Small intestine (tissue), 7 donors: Measurements from ENCODE around the gene KIRREL3. TPM values are rescaled to one million over a fixed set of nuclear protein-coding genes. Genes with fewer than 3 reads are reported as not detected.

Experiments used
- DNase-seq, 2 donors: peaks; one replicate each; pipeline versions ENCODE4 v3.0.0 to v3.0.0-alpha.2; 2013
- FAIRE-seq: peaks from 2 replicates; lab custom pipeline; 2012; peaks lifted over from hg19 to GRCh38; lab: Jason Lieb, UNC
- H3K27ac ChIP-seq, 3 donors: one replicate each; pipeline ENCODE4 v1.5.1; 2013; ENCODE audit warnings: low read length in 2 of 3, mild to moderate bottlenecking in 2 of 3, control low read depth in 1 of 3, inconsistent platforms in 1 of 3, low read depth in 1 of 3, moderate library complexity in 1 of 3
- H3K27me3 ChIP-seq, 3 donors: one replicate each; pipeline ENCODE4 v1.6.1; 2013; ENCODE audit warnings: low read length in 3 of 3, inconsistent platforms in 1 of 3; ENCODE audit not compliant: control insufficient read depth in 3 of 3, insufficient read depth in 3 of 3
- H3K36me3 ChIP-seq, 3 donors: one replicate each; pipeline ENCODE4 v1.6.1; 2013; ENCODE audit warnings: low read length in 3 of 3, inconsistent platforms in 1 of 3, low read depth in 1 of 3, mild to moderate bottlenecking in 1 of 3, moderate library complexity in 1 of 3; ENCODE audit not compliant: control insufficient read depth in 3 of 3, insufficient read depth in 2 of 3
- H3K4me1 ChIP-seq, 3 donors: one replicate each; pipeline ENCODE4 v1.6.1; 2013; ENCODE audit warnings: low read length in 2 of 3, inconsistent platforms in 1 of 3, low read depth in 1 of 3, mild to moderate bottlenecking in 1 of 3, moderate library complexity in 1 of 3; ENCODE audit not compliant: control insufficient read depth in 3 of 3, insufficient read depth in 2 of 3
- H3K4me3 ChIP-seq, 3 donors: one replicate each; pipeline ENCODE4 v1.5.1; 2013; ENCODE audit warnings: low read length in 3 of 3, control low read depth in 1 of 3, inconsistent platforms in 1 of 3, low read depth in 1 of 3, mild to moderate bottlenecking in 1 of 3, moderate library complexity in 1 of 3
- H3K9me3 ChIP-seq, 2 donors: one replicate each; pipeline ENCODE4 v1.6.1; 2013; ENCODE audit warnings: low read depth in 1 of 2, low read length in 1 of 2; ENCODE audit not compliant: control insufficient read depth in 2 of 2, insufficient read depth in 1 of 2
- WGBS, 3 donors: extraction: QIAGEN DNeasy Blood & Tissue Kit; methylation state at CpG; one replicate each; pipeline ENCODE4 v1.1.7; 2013; 5-methylcytosine and 5-hydroxymethylcytosine counted together
- polyA plus RNA-seq, 4 donors: library from polyadenylated mRNA; stranded (reverse) in 3 of 4; unstranded in 1 of 4; fragments of 200-250 nt in 3 of 4; fragments of 120-200 nt in 1 of 4; gene quantifications; one replicate each; pipeline versions ENCODE4 v1.2.1 to v1.2.3, GENCODE V29; 2013
- donor health status: healthy with polysubstance abuse.
- donor health status: control.
- donor health status: control.
- donor health status: Bipolar disorder and iron deficiency.
- donor health status: healthy.

KIRREL3 gene
- polyA plus RNA-seq, 4 donors, result 0.18 to 0.61 TPM; not detected in 2

DNA sequence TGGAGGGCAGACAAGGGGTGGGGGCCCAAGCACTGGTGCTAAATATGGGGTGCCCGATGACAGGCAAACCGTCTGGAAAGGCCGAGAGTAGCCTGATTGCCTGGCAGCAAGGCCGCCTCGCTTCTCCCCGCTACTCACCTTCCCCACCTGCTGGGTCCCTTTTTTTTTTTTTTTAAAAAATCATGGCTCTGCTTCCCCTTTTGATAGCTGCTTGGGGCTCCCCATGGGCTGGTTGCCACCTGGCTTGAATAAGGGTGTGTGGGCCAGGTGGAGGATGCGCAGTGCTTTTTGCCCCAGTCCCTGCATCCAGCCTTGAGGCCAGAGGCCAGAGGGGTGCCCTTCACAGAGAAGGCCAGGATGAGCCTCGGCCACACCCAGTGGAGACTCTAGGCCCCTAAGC is 533.1 kb downstream of the KIRREL3 start:
- DNase-seq (no peak), FAIRE-seq (no peak)
- Histone ChIP-seq H3K9me3 (peaks cover 0 to 3% of the 10 kb centered on the region in 2 donors), H3K4me3 (no peak overlapping the region), H3K36me3 (no peaks in the 10 kb centered on the region), H3K27me3 (peaks cover 0 to 16% (median 0%) of the 10 kb centered on the region in 3 donors), H3K4me1 (no peaks in the 10 kb centered on the region), H3K27ac (no peak overlapping the region)
- WGBS, 3 donors, result 91 to 94% (median 91%) methylated on average over 8 of the region's 8 CpGs

DNA sequence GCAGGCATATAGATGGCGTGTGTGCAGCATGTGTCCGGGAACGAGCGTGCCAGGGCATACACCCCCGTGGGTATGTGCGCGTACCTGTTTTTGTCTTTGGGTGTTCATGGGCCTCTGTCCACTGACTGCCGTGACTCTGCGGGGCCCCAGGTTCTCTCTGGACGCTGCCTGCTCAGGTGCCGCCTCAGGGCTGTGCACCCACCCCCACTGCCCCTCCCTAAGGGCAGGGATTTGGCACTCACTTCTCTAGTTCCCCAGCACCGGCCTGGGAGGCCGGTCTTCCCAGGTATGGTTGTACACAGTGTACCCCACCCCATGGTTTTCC is 533.6 kb downstream of the KIRREL3 start:
- Histone ChIP-seq H3K27ac (no peak overlapping the region), H3K9me3 (peaks cover 0 to 3% of the 10 kb centered on the region in 2 donors), H3K4me1 (no peaks in the 10 kb centered on the region), H3K4me3 (no peak overlapping the region), H3K36me3 (no peaks in the 10 kb centered on the region), H3K27me3 (peaks cover 0 to 16% (median 0%) of the 10 kb centered on the region in 3 donors)
- FAIRE-seq (no peak), DNase-seq (no peak)
- WGBS, 3 donors, result 67 to 91% (median 86%) methylated on average over 9 to 13 of the region's 13 CpGs

GRCh38 chr11:126466236-126467045 is 534.1 kb downstream of the KIRREL3 start:
- peaks cover 0 to 3% of the 10 kb centered on the region in 2 donors for H3K9me3 ChIP-seq
- no peak for DNase-seq
- H3K36me3 ChIP-seq, result no peaks in the 10 kb centered on the region
- no peaks in the 10 kb centered on the region for H3K4me1 ChIP-seq
- 58 to 63% (median 63%) methylated on average over 18 of the region's 18 CpGs for WGBS, 3 donors
- H3K4me3 ChIP-seq, result no peak overlapping the region
- FAIRE-seq, result no peak
- peaks cover 0 to 16% (median 0%) of the 10 kb centered on the region in 3 donors for H3K27me3 ChIP-seq
- peak overlapping the region in 1 of 3 donors; percentile 26 for H3K27ac ChIP-seq

GRCh38 chr11:126465573-126466188 is 534.9 kb downstream of the KIRREL3 start:
- FAIRE-seq (no peak), DNase-seq (no peak)
- Histone ChIP-seq H3K4me1 (no peaks in the 10 kb centered on the region), H3K27ac (peak overlapping the region in 1 of 3 donors; percentile 56), H3K9me3 (peaks cover 0 to 3% of the 10 kb centered on the region in 2 donors), H3K36me3 (no peaks in the 10 kb centered on the region), H3K27me3 (peaks cover 0 to 16% (median 0%) of the 10 kb centered on the region in 3 donors), H3K4me3 (no peak overlapping the region)
- 14 to 33% (median 28%) methylated on average over 19 of the region's 19 CpGs for WGBS, 3 donors

DNA sequence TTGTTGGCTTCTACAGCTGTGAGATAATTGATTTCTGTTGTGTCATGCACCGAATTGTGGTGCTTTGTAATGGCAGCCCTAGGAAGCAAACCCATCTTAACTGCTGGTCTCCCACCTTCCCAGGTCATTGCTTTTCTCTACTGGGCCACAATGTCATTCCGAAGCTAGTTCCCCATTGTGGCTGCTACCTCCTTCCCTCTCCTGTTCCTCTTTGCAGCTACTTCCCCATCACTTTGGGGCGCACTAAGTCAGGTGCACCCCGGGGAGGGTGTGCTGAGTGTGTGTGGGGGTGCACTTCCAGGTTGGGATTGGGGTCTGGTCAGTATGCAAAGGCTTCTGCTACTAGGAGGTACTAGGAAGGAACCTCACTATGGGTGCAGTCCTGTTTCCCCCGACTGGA is 535.8 kb downstream of the KIRREL3 start:
- peaks cover 0 to 19% (median 0%) of the 10 kb centered on the region in 3 donors for H3K27me3 ChIP-seq
- H3K4me3 ChIP-seq, result no peak overlapping the region
- no peaks in the 10 kb centered on the region for H3K36me3 ChIP-seq
- DNase-seq (no peak), FAIRE-seq (no peak)
- 79 to 87% (median 80%) methylated on average over 5 of the region's 5 CpGs for WGBS, 3 donors
- H3K4me1 ChIP-seq, result no peaks in the 10 kb centered on the region
- H3K9me3 ChIP-seq, result peaks cover 0 to 3% of the 10 kb centered on the region in 2 donors
- peak overlapping the region in 1 of 3 donors; percentile 56 for H3K27ac ChIP-seq

DNA sequence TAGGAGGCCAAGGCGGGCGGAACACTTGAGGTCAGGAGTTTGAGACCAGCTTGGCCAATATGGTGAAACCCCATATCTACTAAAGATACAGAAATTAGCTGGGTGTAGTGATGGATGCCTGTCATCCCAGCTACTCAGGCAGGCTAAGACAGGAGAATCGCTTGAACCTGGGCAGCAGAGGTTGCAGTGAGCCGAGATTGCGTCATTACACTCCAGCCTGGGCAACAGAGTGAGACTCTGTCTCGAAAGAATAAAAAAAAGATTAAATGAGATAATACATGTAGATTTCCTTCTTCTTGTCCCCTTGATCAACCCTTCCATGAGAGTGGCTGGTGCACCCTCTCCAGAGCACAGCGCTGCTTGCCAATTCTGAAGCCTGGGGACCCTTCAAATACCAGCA is 538.1 kb downstream of the KIRREL3 start:
- Histone ChIP-seq H3K27me3 (peaks cover 0 to 26% (median 0%) of the 10 kb centered on the region in 3 donors), H3K36me3 (no peaks in the 10 kb centered on the region), H3K4me1 (no peaks in the 10 kb centered on the region), H3K4me3 (no peak overlapping the region), H3K27ac (no peak overlapping the region), H3K9me3 (peaks cover 0 to 3% of the 10 kb centered on the region in 2 donors)
- DNase-seq (no peak), FAIRE-seq (no peak)
- 91 to 95% (median 94%) methylated on average over 7 of the region's 7 CpGs for WGBS, 3 donors

- no peaks in the 10 kb centered on the region for H3K4me1 ChIP-seq
- FAIRE-seq (no peak), DNase-seq (no peak)
- H3K27me3 ChIP-seq, result peaks cover 0 to 24% (median 0%) of the 10 kb centered on the region in 3 donors
- no peak overlapping the region for H3K27ac ChIP-seq
- 79 to 89% (median 86%) methylated on average over 6 of the region's 6 CpGs for WGBS, 3 donors
- no peaks in the 10 kb centered on the region for H3K36me3 ChIP-seq
- H3K4me3 ChIP-seq, result no peak overlapping the region
- H3K9me3 ChIP-seq, result peaks cover 0 to 3% of the 10 kb centered on the region in 2 donors
Observed at GRCh38 chr11:126461996-126462395, 538.6 kb downstream of the KIRREL3 start.

DNA sequence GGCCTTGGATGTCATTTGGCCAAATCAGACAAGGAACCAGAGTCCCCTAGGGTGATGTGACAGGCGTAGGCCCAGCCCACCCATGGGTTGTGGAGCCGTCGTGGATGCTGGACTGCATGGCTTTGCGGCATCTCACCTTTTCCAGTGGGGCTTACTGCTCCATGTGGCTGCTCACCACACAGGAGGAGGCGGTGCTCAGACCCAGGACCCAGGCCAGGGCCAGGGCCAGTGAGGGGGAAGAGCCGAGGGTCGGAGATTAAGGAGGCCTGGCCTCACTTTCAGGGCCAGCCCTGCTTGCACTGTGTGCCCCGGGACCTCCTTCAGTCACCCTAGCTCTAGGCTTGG is 539.5 kb downstream of the KIRREL3 start:
- Histone ChIP-seq H3K27me3 (peaks cover 0 to 21% (median 0%) of the 10 kb centered on the region in 3 donors), H3K27ac (no peak overlapping the region), H3K4me3 (no peak overlapping the region), H3K4me1 (no peaks in the 10 kb centered on the region), H3K9me3 (peaks cover 0 to 3% of the 10 kb centered on the region in 2 donors), H3K36me3 (no peaks in the 10 kb centered on the region)
- FAIRE-seq (no peak), DNase-seq (no peak)
- 70 to 85% (median 80%) methylated on average over 8 of the region's 8 CpGs for WGBS, 3 donors
